Transverse colon (tissue), 4 donors: ENCODE measurements around the gene TGIF1. TPM values are rescaled to one million over a fixed set of nuclear protein-coding genes. Genes with fewer than 3 reads are reported as not detected.
"Not testable (repeated sequence)": the region's sequence is repeated elsewhere in the genome, so short reads cannot be mapped to it uniquely, and the experiment has no call there.

Experiments
- DNase-seq: peaks from one replicate; pipeline ENCODE4 v3.0.0-alpha.2; 2019
- H3K27ac ChIP-seq, 4 donors: fragments of 200-600 bp; sonication (generic); 2 replicates each; pipeline ENCODE4 v1.5.1; 2016 to 2018; ENCODE audit warnings: inconsistent platforms in 4 of 4
- H3K27me3 ChIP-seq: fragments of 200-600 bp; sonication (generic); 2 replicates; pipeline ENCODE4 v1.5.1; 2017; ENCODE audit warnings: inconsistent platforms
- H3K36me3 ChIP-seq, 4 donors: fragments of 200-600 bp; sonication (generic); 2 replicates each; pipeline ENCODE4 v1.5.1; 2017 to 2019; ENCODE audit warnings: inconsistent platforms in 4 of 4
- H3K4me1 ChIP-seq, 4 donors: fragments of 200-600 bp; sonication (generic); 2 replicates each; pipeline ENCODE4 v1.5.1; 2017 to 2020; ENCODE audit warnings: inconsistent platforms in 4 of 4
- H3K4me3 ChIP-seq, 4 donors: fragments of 200-600 bp; sonication (generic); 1 replicate in 1 of 4; 2 replicates in 3 of 4; pipeline versions ENCODE4 v1.5.1 to v1.6.1; 2017 to 2019; ENCODE audit warnings: inconsistent platforms in 4 of 4
- H3K9me3 ChIP-seq, 2 donors: fragments of 200-600 bp; sonication (generic); 2 replicates each; pipeline ENCODE4 v1.5.1; 2017 to 2019; ENCODE audit warnings: inconsistent platforms in 2 of 2
- EP300 ChIP-seq: sonication (generic); formaldehyde crosslinking; IDR thresholded peaks from one replicate; pipeline ENCODE4 v1.6.1; 2017; ENCODE audit warnings: antibody characterized with exemption, low read depth
- POLR2A ChIP-seq: fragments of 450-650 bp; IDR thresholded peaks from one replicate; pipeline ENCODE4 v1.6.1; 2016; ENCODE audit warnings: antibody characterized with exemption, mild to moderate bottlenecking, moderate library complexity
- POLR2AphosphoS5 ChIP-seq, 3 donors: sonication (generic); formaldehyde crosslinking; IDR thresholded peaks; one replicate each; pipeline ENCODE4 v1.6.1; 2016; ENCODE audit warnings: antibody characterized with exemption in 3 of 3
- WGBS, 2 donors: methylation state at CpG; one replicate each; pipeline ENCODE4 v1.1.5; 2018; ENCODE audit warnings: low coverage in 1 of 2; 5-methylcytosine and 5-hydroxymethylcytosine counted together
- in situ Hi-C, 4 donors: fragments of 200-750 bp; cut with MboI; loops; one replicate each; pipeline versions ENCODE4 v1.15.0 to v1.15.1; 2017; ENCODE audit warnings: low sequenced_read_pairs in 3 of 4, low pct_ligation_motif_present in 1 of 4, low pct_unique_long_range_greater_than_20kb in 1 of 4
- intact Hi-C: fragments of 100-400 bp; cut with DNase I; formaldehyde crosslinking; loops from one replicate; pipeline ENCODE4 v1.15.1; 2023; ENCODE audit warnings: low total_unique reads
- total RNA-seq, 4 donors: library from RNA; depleted of rRNA; stranded (reverse); fragments of >200 nt; gene quantifications; one replicate each; pipeline ENCODE4 v1.1.0, GENCODE V29; 2016
- TF ChIP-seq, protein P1 (sequence below), 5 experiments: fragments of 200-600 bp in 3 of 5; fragments of 450-650 bp in 2 of 5; sonication (generic) in 3 of 5; IDR thresholded peaks; 1 replicate in 2 of 5; 2 replicates in 3 of 5; pipeline ENCODE4 v1.5.1; 2016 to 2017; ENCODE audit warnings: antibody characterized with exemption in 5 of 5, inconsistent platforms in 3 of 5, mild to moderate bottlenecking in 2 of 5, moderate library complexity in 1 of 5

TGIF1 gene
- total RNA-seq, 4 donors from 2014 or later, result 23.2 to 166 (median 53.3) TPM

DNA sequence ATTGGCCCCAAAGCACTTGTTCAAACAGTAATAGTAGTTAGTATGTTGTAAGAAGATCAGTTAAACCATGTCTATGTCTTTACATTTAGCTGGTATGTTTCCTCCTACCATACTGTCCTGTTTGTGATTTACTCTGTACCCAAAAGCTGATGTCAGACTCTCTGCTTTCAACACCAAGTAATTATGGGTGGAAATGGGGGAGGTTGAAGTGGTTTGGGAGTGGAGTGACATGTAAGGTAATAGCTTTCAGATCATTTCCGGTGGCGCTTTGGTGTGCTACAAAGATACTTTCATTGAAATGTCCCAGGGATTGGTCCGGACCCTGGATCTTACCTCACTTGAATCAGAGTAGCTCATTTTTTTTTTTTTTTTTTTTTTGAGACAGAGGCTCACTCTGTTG is 39.7 kb upstream of the TGIF1 start:
- no peak for DNase-seq
- WGBS, 2 donors, result 98 to 100% methylated on average over 3 of the region's 3 CpGs
- Histone ChIP-seq H3K27me3 (no peaks in the 10 kb centered on the region), H3K4me3 (no peak overlapping the region), H3K36me3 (no peaks in the 10 kb centered on the region), H3K9me3 (no peaks in the 10 kb centered on the region), H3K4me1 (peaks cover 0 to 3% (median 0%) of the 10 kb centered on the region in 4 donors), H3K27ac (no peak overlapping the region)
- intact Hi-C loops, result no loop called here
- in situ Hi-C loops, result no loop called here
- TF ChIP-seq POLR2AphosphoS5 (IDR thresholded peaks at IDR 0.05), result no peak
- TF ChIP-seq, protein P1, sequence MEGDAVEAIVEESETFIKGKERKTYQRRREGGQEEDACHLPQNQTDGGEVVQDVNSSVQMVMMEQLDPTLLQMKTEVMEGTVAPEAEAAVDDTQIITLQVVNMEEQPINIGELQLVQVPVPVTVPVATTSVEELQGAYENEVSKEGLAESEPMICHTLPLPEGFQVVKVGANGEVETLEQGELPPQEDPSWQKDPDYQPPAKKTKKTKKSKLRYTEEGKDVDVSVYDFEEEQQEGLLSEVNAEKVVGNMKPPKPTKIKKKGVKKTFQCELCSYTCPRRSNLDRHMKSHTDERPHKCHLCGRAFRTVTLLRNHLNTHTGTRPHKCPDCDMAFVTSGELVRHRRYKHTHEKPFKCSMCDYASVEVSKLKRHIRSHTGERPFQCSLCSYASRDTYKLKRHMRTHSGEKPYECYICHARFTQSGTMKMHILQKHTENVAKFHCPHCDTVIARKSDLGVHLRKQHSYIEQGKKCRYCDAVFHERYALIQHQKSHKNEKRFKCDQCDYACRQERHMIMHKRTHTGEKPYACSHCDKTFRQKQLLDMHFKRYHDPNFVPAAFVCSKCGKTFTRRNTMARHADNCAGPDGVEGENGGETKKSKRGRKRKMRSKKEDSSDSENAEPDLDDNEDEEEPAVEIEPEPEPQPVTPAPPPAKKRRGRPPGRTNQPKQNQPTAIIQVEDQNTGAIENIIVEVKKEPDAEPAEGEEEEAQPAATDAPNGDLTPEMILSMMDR (IDR thresholded peaks at IDR 0.05), result no peak
- TF ChIP-seq POLR2A, result no peak
- no peak for TF ChIP-seq EP300

DNA sequence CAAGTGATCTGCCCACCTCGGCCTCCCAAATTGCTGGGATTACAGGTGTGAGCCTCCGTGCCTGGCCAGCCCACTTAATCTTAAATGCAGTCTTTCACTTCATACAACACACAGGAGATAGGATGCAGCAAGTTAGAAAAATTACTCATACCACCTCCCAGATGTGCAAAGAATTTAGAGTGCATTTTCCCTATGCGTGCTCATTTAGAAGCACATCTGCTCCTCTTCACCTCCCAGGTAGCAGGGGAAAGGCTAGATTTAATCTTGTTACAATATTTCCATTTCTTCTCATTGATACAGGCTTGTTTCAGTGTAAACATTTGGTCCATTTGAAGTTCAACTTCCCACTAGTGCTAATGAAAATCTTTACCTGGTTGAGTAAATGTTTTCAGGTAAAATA is 39.1 kb upstream of the TGIF1 start:
- H3K9me3 ChIP-seq, H3K36me3 ChIP-seq, in situ Hi-C loops, DNase-seq, intact Hi-C loops, H3K27ac ChIP-seq, H3K4me1 ChIP-seq, H3K4me3 ChIP-seq, H3K27me3 ChIP-seq: not testable (repeated sequence)
- 94 to 99% methylated on average over 2 to 3 of the region's 3 CpGs for WGBS, 2 donors

DNA sequence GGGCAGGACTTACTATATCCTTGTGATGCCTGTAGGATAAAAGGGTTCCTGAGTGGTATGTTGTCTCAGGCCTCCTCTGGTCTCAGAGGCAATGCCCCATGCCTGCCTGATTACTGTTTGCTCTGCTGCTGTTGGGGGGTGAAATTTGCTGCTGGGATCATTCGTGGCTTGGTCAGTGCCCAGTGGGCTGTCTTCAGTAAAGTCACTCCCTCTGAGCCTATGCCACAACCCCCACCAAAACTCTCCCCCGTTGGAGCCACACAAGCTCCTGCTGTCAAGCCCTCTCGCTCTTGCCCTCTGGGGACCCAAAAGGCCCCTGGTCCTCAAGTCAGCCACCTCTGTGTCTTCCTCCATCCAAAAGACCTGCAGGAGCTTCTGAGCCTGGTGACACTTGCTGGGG is 38.6 kb upstream of the TGIF1 start:
- no peaks in the 10 kb centered on the region for H3K36me3 ChIP-seq
- H3K4me1 ChIP-seq, result peaks cover 0 to 3% (median 0%) of the 10 kb centered on the region in 4 donors
- intact Hi-C loops (no loop called here), in situ Hi-C loops (no loop called here)
- no peak for DNase-seq
- no peak overlapping the region for H3K27ac ChIP-seq
- H3K9me3 ChIP-seq, result no peaks in the 10 kb centered on the region
- 81% methylated on average over 3 of the region's 3 CpGs; no CpG with 5 or more reads in 1 of the 2 donors for WGBS, 2 donors
- TF ChIP-seq EP300 (no peak), POLR2A (no peak), POLR2AphosphoS5 (IDR thresholded peaks at IDR 0.05) (no peak)
- TF ChIP-seq, protein P1 (IDR thresholded peaks at IDR 0.05), result no peak
- no peaks in the 10 kb centered on the region for H3K27me3 ChIP-seq
- H3K4me3 ChIP-seq, result no peak overlapping the region

DNA sequence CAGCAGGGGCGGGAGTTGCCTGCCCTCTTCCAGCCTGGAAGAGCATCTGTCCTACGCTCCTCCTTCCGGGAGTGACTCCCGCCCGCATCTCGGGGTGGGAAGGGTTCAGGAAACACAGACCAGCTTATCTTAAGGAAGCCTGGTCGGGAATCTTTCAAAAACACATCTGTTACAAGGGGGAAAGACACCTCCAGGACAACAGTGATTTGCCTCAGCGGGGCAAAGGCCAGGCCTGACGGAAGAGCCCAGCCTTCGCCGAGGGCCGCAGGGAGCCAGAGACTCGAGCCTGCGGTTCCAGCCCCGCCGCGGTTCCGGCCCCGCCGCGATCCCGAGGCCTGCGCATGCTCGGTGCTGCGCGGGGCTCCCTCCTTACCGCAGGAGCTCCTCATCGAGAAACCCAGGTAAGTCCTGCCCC is 38.1 kb upstream of the TGIF1 start:
- peak; percentile 49 for DNase-seq
- Histone ChIP-seq H3K27me3 (no peaks in the 10 kb centered on the region), H3K4me1 (peaks cover 0 to 3% (median 0%) of the 10 kb centered on the region in 4 donors), H3K36me3 (no peaks in the 10 kb centered on the region), H3K27ac (peak overlapping the region in 2 of 4 donors; percentile 9 to 19), H3K4me3 (peak overlapping the region in 3 of 4 donors; percentile 20 to 46 (median 32)), H3K9me3 (no peaks in the 10 kb centered on the region)
- in situ Hi-C loops, result no loop called here
- 0 to 44% methylated on average over 8 to 28 of the region's 28 CpGs for WGBS, 2 donors
- intact Hi-C loops, result no loop called here
- TF ChIP-seq POLR2AphosphoS5 (IDR thresholded peaks at IDR 0.05), result peak in 1 of 3 donors; percentile 6
- TF ChIP-seq EP300, result no peak

DNA sequence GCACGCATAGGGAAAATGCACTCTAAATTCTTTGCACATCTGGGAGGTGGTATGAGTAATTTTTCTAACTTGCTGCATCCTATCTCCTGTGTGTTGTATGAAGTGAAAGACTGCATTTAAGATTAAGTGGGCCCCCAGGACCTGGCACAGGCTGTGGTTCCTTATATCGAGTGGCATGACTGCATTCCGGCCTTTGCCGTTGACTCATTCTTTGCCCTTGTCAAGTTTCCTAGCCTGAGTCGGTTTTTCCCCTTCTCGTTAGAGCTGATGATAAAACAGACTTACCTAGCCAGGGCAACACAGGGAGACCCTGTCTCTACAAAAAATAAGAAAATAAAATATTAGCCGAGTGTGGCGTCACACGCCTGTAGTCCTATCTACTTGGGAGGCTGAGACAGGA is 37.4 kb upstream of the TGIF1 start:
- in situ Hi-C loops, H3K4me1 ChIP-seq, H3K27ac ChIP-seq, H3K36me3 ChIP-seq, H3K9me3 ChIP-seq, intact Hi-C loops, H3K27me3 ChIP-seq: not testable (repeated sequence)
- WGBS, 2 donors, result 51 to 64% methylated on average over 9 of the region's 9 CpGs
- DNase-seq, result peak; percentile 13
- H3K4me3 ChIP-seq, result peak overlapping the region in 1 of 4 donors; percentile 20

DNA sequence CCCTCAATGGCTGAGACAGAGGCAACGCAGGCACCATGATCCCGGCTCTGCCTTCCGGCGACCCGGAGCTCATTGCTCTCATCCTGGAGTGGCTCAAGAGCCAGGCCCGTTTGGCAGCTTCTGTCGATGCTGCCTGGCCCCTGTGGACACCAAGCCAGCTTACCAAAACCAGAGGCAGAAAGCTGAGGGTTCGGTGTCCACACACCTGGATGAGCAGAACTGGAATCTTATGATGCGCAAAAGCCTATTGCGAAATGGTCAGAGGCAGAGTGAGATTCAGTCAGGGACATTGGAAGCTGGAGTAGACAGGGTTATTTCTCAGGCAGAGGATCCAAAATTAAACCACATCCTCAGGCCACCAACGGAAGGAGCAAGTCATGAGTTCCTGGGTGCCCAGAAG is 34.9 kb upstream of the TGIF1 start:
- Histone ChIP-seq H3K36me3 (no peaks in the 10 kb centered on the region), H3K27me3 (no peaks in the 10 kb centered on the region), H3K27ac (no peak overlapping the region), H3K9me3 (no peaks in the 10 kb centered on the region), H3K4me3 (no peak overlapping the region), H3K4me1 (peaks cover 0 to 3% (median 0%) of the 10 kb centered on the region in 4 donors)
- intact Hi-C loops, result no loop called here
- whole genome bisulfite sequencing, 2 donors, result 83 to 93% methylated on average over 2 to 11 of the region's 11 CpGs
- in situ Hi-C loops, result no loop called here
- DNase-seq, result no peak
- TF ChIP-seq, protein P1 (IDR thresholded peaks at IDR 0.05), result no peak
- TF ChIP-seq POLR2A, result no peak
- no peak for TF ChIP-seq EP300
- no peak for TF ChIP-seq POLR2AphosphoS5 (IDR thresholded peaks at IDR 0.05)
